GM12872 (cell line): ENCODE measurements around the gene ASXL3.

Source experiments
- CTCF ChIP-seq: IDR thresholded peaks from 3 replicates; pipeline ENCODE4 v1.5.1; 2011; ENCODE audit warnings: low read depth, mild to moderate bottlenecking, low read length, moderate library complexity; ENCODE audit not compliant: insufficient read depth

The ASXL3 gene

GRCh38 chr18:33677891-33678290 lies 99.9 kb downstream of the ASXL3 start:
- TF ChIP-seq CTCF = no peak

GRCh38 chr18:33682436-33682835 lies 104.4 kb downstream of the ASXL3 start:
- no peak for TF ChIP-seq CTCF

GRCh38 chr18:33694593-33694992 lies 116.6 kb downstream of the ASXL3 start:
- TF ChIP-seq CTCF = no peak

- no peak for TF ChIP-seq CTCF
Measured at GRCh38 chr18:33696332-33697162, 118.5 kb downstream of the ASXL3 start.

- TF ChIP-seq CTCF = no peak
Measured at GRCh38 chr18:33697498-33697897, 119.5 kb downstream of the ASXL3 start.

- TF ChIP-seq CTCF = no peak
Measured at GRCh38 chr18:33699372-33699771, 121.4 kb downstream of the ASXL3 start.

- no peak for TF ChIP-seq CTCF
Measured at GRCh38 chr18:33700513-33700976, 122.5 kb downstream of the ASXL3 start.
